PFSK-1 (cell line): Measurements from ENCODE around the gene ANKS1B.

Source experiments
- POLR2AphosphoS5 ChIP-seq: IDR thresholded peaks from 2 replicates; pipeline ENCODE4 v1.6.1; 2012; ENCODE audit warnings: low read depth, mild to moderate bottlenecking, control low read depth, low read length, moderate library complexity
- REST ChIP-seq, 2 experiments: IDR thresholded peaks; 2 replicates each; pipeline versions ENCODE4 v1.6.1 to v1.8.0; 2011 to 2012; ENCODE audit warnings: low read depth in 2 of 2, low read length in 2 of 2, control low read depth in 1 of 2, inconsistent platforms in 1 of 2, mild to moderate bottlenecking in 1 of 2, moderate library complexity in 1 of 2; ENCODE audit not compliant: insufficient read depth in 1 of 2
- SIN3A ChIP-seq: IDR thresholded peaks from 2 replicates; pipeline ENCODE4 v1.6.1; 2012; ENCODE audit warnings: mild to moderate bottlenecking, low read length, moderate library complexity, borderline replicate concordance; ENCODE audit not compliant: insufficient read depth
- TAF1 ChIP-seq: IDR thresholded peaks from 2 replicates; pipeline ENCODE4 v1.6.1; 2012; ENCODE audit warnings: low read length, control low read depth, borderline replicate concordance; ENCODE audit not compliant: insufficient read depth

GRCh38 chr12:99110868-99111267, 873.9 kb downstream of the ANKS1B start:
- TF ChIP-seq POLR2AphosphoS5 (no peak), SIN3A (no peak), TAF1 (no peak), REST (IDR thresholded peaks at IDR 0.05; ENCODE audit: insufficient read depth in 1 of 2, low read depth in 2 of 2, low read length in 2 of 2) (no peak)
